H9 (cell line): ENCODE measurements around the gene TNRC6A. TPM values are rescaled to one million over a fixed set of nuclear protein-coding genes. Genes with fewer than 3 reads are reported as not detected.

Source experiments
- DNase-seq: peaks from one replicate; pipeline ENCODE4 v3.0.0-alpha.2; 2017
- H2AFZ ChIP-seq: one replicate; pipeline ENCODE4 v1.6.1; 2013; ENCODE audit warnings: mild to moderate bottlenecking, low read length, control low read depth, moderate library complexity
- H2AK5ac ChIP-seq: 2 replicates; pipeline ENCODE4 v1.6.1; 2013; ENCODE audit warnings: low read length, control low read depth, mixed read lengths; ENCODE audit not compliant: insufficient read length
- H2BK120ac ChIP-seq: one replicate; pipeline ENCODE4 v1.6.1; 2013; ENCODE audit warnings: low read depth, mild to moderate bottlenecking, low read length, control low read depth, inconsistent platforms; ENCODE audit not compliant: poor library complexity, severe bottlenecking
- H2BK12ac ChIP-seq: 2 replicates; pipeline ENCODE4 v1.6.1; 2013; ENCODE audit warnings: low read length, control low read depth, mixed read lengths, low read depth; ENCODE audit not compliant: insufficient read length
- H2BK15ac ChIP-seq: 2 replicates; pipeline ENCODE4 v1.6.1; 2013; ENCODE audit warnings: low read depth, low read length, control low read depth
- H2BK20ac ChIP-seq: one replicate; pipeline ENCODE4 v1.6.1; 2013; ENCODE audit warnings: low read depth, mild to moderate bottlenecking, low read length, control low read depth, inconsistent platforms; ENCODE audit not compliant: poor library complexity, severe bottlenecking
- H2BK5ac ChIP-seq: 2 replicates; pipeline ENCODE4 v1.6.1; 2013; ENCODE audit warnings: low read length, control low read depth, mixed read lengths; ENCODE audit not compliant: insufficient read length
- H3K14ac ChIP-seq: 2 replicates; pipeline ENCODE4 v1.6.1; 2013; ENCODE audit warnings: low read length, control low read depth; ENCODE audit not compliant: insufficient read depth
- H3K18ac ChIP-seq: 2 replicates; pipeline ENCODE4 v1.6.1; 2013; ENCODE audit warnings: low read depth, mild to moderate bottlenecking, mixed read lengths, low read length, control low read depth; ENCODE audit not compliant: insufficient read length
- H3K23ac ChIP-seq: 2 replicates; pipeline ENCODE4 v1.6.1; 2013; ENCODE audit warnings: low read length, control low read depth, mixed read lengths, low read depth; ENCODE audit not compliant: insufficient read length
- H3K23me2 ChIP-seq: 2 replicates; pipeline ENCODE4 v1.6.1; 2013; ENCODE audit warnings: low read depth, mild to moderate bottlenecking, mixed read lengths, low read length, control low read depth; ENCODE audit not compliant: insufficient read length, poor library complexity, severe bottlenecking
- H3K27ac ChIP-seq: 2 replicates; pipeline ENCODE4 v1.5.1; 2013; ENCODE audit warnings: low read length, control low read depth, mixed read lengths, low read depth; ENCODE audit not compliant: insufficient read length
- H3K27me3 ChIP-seq: 2 replicates; pipeline ENCODE4 v1.6.1; 2013; ENCODE audit warnings: low read length, control low read depth, inconsistent platforms; ENCODE audit not compliant: insufficient read depth
- H3K4ac ChIP-seq: 2 replicates; pipeline ENCODE4 v1.6.1; 2013; ENCODE audit warnings: low read depth, mild to moderate bottlenecking, control low read depth, inconsistent platforms, low read length, moderate library complexity
- H3K4me1 ChIP-seq: 2 replicates; pipeline ENCODE4 v1.6.1; 2013; ENCODE audit warnings: low read length, control low read depth, inconsistent platforms; ENCODE audit not compliant: insufficient read depth
- H3K4me2 ChIP-seq: 2 replicates; pipeline ENCODE4 v1.6.1; 2013; ENCODE audit warnings: low read length, control low read depth, mixed read lengths; ENCODE audit not compliant: insufficient read length, insufficient read depth
- H3K56ac ChIP-seq: 2 replicates; pipeline ENCODE4 v1.6.1; 2013; ENCODE audit warnings: low read depth, mild to moderate bottlenecking, mixed read lengths, low read length, control low read depth; ENCODE audit not compliant: insufficient read length
- H3K79me1 ChIP-seq: 2 replicates; pipeline ENCODE4 v1.6.1; 2013; ENCODE audit warnings: low read depth, mild to moderate bottlenecking, moderate library complexity, low read length, control low read depth, inconsistent platforms; ENCODE audit not compliant: insufficient read depth, poor library complexity, severe bottlenecking
- H3K79me2 ChIP-seq: 2 replicates; pipeline ENCODE4 v1.6.1; 2013; ENCODE audit warnings: low read length, control low read depth, inconsistent platforms; ENCODE audit not compliant: insufficient read depth
- H3K9ac ChIP-seq: 2 replicates; pipeline ENCODE4 v1.6.1; 2013; ENCODE audit warnings: low read length, control low read depth, mixed read lengths; ENCODE audit not compliant: insufficient read length; ENCODE audit errors: extremely low read depth
- H3K9me3 ChIP-seq: one replicate; pipeline ENCODE4 v1.6.1; 2013; ENCODE audit warnings: low read depth, low read length, inconsistent platforms; ENCODE audit not compliant: control insufficient read depth
- H3T11ph ChIP-seq: one replicate; pipeline ENCODE4 v1.6.1; 2013; ENCODE audit warnings: mild to moderate bottlenecking, low read length, control low read depth, inconsistent platforms
- H4K20me1 ChIP-seq: one replicate; pipeline ENCODE4 v1.6.1; 2013; ENCODE audit not compliant: control insufficient read depth, insufficient read length, insufficient read depth
- H4K5ac ChIP-seq: 2 replicates; pipeline ENCODE4 v1.6.1; 2013; ENCODE audit warnings: low read depth, mild to moderate bottlenecking, mixed read lengths, low read length, control low read depth; ENCODE audit not compliant: insufficient read length
- H4K8ac ChIP-seq: replicated peaks from 2 replicates; pipeline ENCODE4 v1.6.1; 2013; ENCODE audit warnings: low read length, control low read depth, mixed read lengths, low read depth; ENCODE audit not compliant: insufficient read length
- H4K91ac ChIP-seq: 2 replicates; pipeline ENCODE4 v1.6.1; 2013; ENCODE audit warnings: low read depth, mild to moderate bottlenecking, moderate library complexity, mixed read lengths, low read length, control low read depth; ENCODE audit not compliant: insufficient read length
- H3K27ac Mint-ChIP-seq, 3 experiments: 2 replicates in 2 of 3; 3 replicates in 1 of 3; pipeline ENCODE4 v1.8.0; 2020 to 2021; ENCODE audit warnings: mixed read lengths in 3 of 3, mild to moderate bottlenecking in 1 of 3, moderate library complexity in 1 of 3
- H3K27me3 Mint-ChIP-seq: 2 replicates; pipeline ENCODE4 v1.8.0; 2021; ENCODE audit warnings: low read depth, mild to moderate bottlenecking, moderate library complexity, mixed read lengths
- H3K36me3 Mint-ChIP-seq, 3 experiments: 2 replicates in 2 of 3; 3 replicates in 1 of 3; pipeline ENCODE4 v1.8.0; 2020 to 2021; ENCODE audit warnings: low read depth in 3 of 3, mixed read lengths in 3 of 3; ENCODE audit not compliant: insufficient read depth in 1 of 3
- H3K4me1 Mint-ChIP-seq, 2 experiments: 2 replicates each; pipeline ENCODE4 v1.8.0; 2020; ENCODE audit warnings: mixed read lengths in 2 of 2
- H3K4me3 Mint-ChIP-seq, 2 experiments: 2 replicates in 1 of 2; 3 replicates in 1 of 2; pipeline ENCODE4 v1.8.0; 2020 to 2021; ENCODE audit warnings: mild to moderate bottlenecking in 2 of 2, mixed read lengths in 2 of 2, moderate library complexity in 1 of 2
- H3K9me3 Mint-ChIP-seq, 2 experiments: 2 replicates in 1 of 2; 3 replicates in 1 of 2; pipeline ENCODE4 v1.8.0; 2020; ENCODE audit warnings: mild to moderate bottlenecking in 2 of 2, mixed read lengths in 2 of 2, moderate library complexity in 1 of 2
- WGBS: extraction: QIAGEN DNeasy Blood & Tissue Kit; methylation state at CpG from one replicate; pipeline ENCODE4 v1.1.7; 2013; ENCODE audit warnings: missing lambda C conversion rate, low lambda C conversion rate, mixed read lengths; ENCODE audit not compliant: insufficient read length; ENCODE audit errors: extremely low coverage; 5-methylcytosine and 5-hydroxymethylcytosine counted together
- total RNA-seq: library from RNA; stranded (reverse); gene quantifications from 2 replicates; pipeline ENCODE4 v1.2.1, GENCODE V29; 2021
- TF ChIP-seq, protein P1 (sequence below): fragments of 200-600 bp; sonication (generic); conservative IDR thresholded peaks from 3 replicates; pipeline ENCODE4 v1.8.0; 2021; ENCODE audit warnings: antibody characterized with exemption, mild to moderate bottlenecking

The TNRC6A gene
- total RNA-seq, 1 experiment from 2014 or later: 114 TPM

- no peak overlapping the region for H3K4ac ChIP-seq
- H3K56ac ChIP-seq: no peak overlapping the region
- H2BK5ac ChIP-seq: no peak overlapping the region
- no peak overlapping the region for H3K18ac ChIP-seq
- no peak overlapping the region for H2BK12ac ChIP-seq
- H3K27ac ChIP-seq: no peak overlapping the region
- no peak overlapping the region for H4K91ac ChIP-seq
- Mint-ChIP-seq H3K27ac (no peak overlapping the region), H3K27me3 (no peaks in the 10 kb centered on the region), H3K36me3 (peaks cover 0 to 14% (median 8%) of the 10 kb centered on the region in 3 experiments; a peak in 6 of 7 replicates), H3K4me1 (peaks cover 47 to 51% of the 10 kb centered on the region in 2 experiments), H3K4me3 (no peak overlapping the region), H3K9me3 (no peaks in the 10 kb centered on the region)
- TF ChIP-seq, protein P1, sequence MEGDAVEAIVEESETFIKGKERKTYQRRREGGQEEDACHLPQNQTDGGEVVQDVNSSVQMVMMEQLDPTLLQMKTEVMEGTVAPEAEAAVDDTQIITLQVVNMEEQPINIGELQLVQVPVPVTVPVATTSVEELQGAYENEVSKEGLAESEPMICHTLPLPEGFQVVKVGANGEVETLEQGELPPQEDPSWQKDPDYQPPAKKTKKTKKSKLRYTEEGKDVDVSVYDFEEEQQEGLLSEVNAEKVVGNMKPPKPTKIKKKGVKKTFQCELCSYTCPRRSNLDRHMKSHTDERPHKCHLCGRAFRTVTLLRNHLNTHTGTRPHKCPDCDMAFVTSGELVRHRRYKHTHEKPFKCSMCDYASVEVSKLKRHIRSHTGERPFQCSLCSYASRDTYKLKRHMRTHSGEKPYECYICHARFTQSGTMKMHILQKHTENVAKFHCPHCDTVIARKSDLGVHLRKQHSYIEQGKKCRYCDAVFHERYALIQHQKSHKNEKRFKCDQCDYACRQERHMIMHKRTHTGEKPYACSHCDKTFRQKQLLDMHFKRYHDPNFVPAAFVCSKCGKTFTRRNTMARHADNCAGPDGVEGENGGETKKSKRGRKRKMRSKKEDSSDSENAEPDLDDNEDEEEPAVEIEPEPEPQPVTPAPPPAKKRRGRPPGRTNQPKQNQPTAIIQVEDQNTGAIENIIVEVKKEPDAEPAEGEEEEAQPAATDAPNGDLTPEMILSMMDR: no peak
- H3K27me3 ChIP-seq: no peaks in the 10 kb centered on the region
- no peak overlapping the region for H3K14ac ChIP-seq
- no peak overlapping the region for H2BK120ac ChIP-seq
- no peak overlapping the region for H3K4me2 ChIP-seq
- H2AFZ ChIP-seq: no peak overlapping the region
- H3K79me2 ChIP-seq: peaks cover 47% of the 10 kb centered on the region; the same call in 1 of the 2 replicates
- H3T11ph ChIP-seq: no peak overlapping the region
- no peak overlapping the region for H2AK5ac ChIP-seq
- no peak overlapping the region for H3K9ac ChIP-seq
- H2BK20ac ChIP-seq: no peak overlapping the region
- no peak overlapping the region for H4K5ac ChIP-seq
- H4K20me1 ChIP-seq: no peaks in the 10 kb centered on the region
- H4K8ac ChIP-seq: no peak overlapping the region
- no peak for DNase-seq
- no peak overlapping the region for H3K23ac ChIP-seq
- H3K79me1 ChIP-seq: peaks cover 12% of the 10 kb centered on the region
- H3K4me1 ChIP-seq: no peaks in the 10 kb centered on the region
- no peak overlapping the region for H2BK15ac ChIP-seq
- no peaks in the 10 kb centered on the region for H3K23me2 ChIP-seq
- no peaks in the 10 kb centered on the region for H3K9me3 ChIP-seq
- no CpG with 5 or more reads among the region's 3 CpGs for WGBS
Observed at GRCh38 chr16:24753437-24753836, 24.0 kb downstream of the TNRC6A start.
